ENCODE results near the gene TMEM52B.
"Not testable (repeated sequence)": the region's sequence is repeated elsewhere in the genome, so short reads cannot be mapped to it uniquely, and the experiment has no call there.

The TMEM52B gene

GRCh38 chr12:10171973-10172728, 6.7 kb upstream of the TMEM52B start, which contains the start of gene OLR1:
TSS of gene OLR1 (minus strand) at chr12:10172132. CDS start at chr12:10172077, 55 bp downstream.
- peak; percentile 72 for DNase-seq (ENCODE audit: low spot score)

- DNase-seq (ENCODE audit: low spot score) = no peak
These were observed 3.7 kb upstream of the TMEM52B start for GRCh38 chr12:10174986-10175614.

DNA sequence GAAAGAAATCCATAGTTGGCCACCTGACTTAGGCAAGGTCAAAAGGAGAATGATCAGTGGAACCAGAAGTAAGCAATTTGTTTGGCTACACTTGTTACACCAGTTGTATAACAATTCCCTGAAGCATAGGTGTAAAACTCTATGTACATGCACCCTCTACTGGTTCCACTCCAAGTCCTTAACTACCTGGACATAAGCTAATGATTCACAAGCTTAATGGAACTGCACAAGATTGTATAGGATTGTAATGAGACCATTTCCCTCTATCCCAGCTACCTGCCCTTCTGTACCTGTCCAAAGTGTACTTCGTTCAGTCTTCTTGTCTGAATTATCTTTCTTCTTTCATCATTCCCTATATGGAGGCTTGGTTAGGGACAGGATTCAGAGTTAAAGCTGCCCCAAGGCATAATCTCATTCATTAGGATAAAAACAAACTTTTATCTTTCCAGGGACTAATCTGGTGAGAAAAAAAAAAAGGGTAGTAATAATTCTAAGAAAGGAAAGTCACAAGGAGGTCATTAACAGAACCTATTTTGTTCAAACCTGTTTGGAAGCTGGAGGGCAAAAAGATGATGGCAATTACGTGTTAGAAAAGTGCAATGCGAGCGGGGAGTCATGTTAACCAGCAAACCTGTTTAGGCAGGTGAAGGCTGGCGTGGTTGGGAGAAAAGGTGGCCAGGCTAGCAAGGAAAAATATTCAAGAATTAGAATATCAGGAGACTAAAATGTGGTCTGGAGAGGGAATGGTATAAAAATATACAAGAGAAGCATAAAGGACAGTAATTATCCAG, 2.8 kb upstream of the TMEM52B start:
- no peak for DNase-seq (ENCODE audit: low spot score)

DNA sequence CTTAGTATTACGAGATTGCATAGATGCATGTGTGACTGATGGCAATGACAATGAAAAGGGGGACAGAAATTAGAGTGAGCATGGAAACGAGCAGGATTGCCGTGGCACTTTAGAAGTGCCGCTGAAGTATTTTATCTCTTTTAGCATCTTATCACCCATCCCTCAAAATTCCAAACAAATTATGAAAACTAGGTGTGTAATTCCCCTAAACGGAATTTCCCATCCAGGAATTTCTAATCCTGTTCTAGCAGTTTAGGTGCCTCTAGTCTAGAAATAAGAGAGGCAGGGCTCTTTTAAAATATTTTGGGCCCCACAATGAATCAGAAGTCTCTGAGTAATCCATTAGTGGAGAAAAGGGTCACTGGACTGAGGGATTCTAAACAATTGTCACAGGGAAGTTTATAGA, 947 bp downstream of the TMEM52B start:
- no peak for DNase-seq (ENCODE audit: low spot score)

GRCh38 chr12:10182354-10183049, 3.7 kb downstream of the TMEM52B start:
- no peak for DNase-seq (ENCODE audit: low spot score)

DNA sequence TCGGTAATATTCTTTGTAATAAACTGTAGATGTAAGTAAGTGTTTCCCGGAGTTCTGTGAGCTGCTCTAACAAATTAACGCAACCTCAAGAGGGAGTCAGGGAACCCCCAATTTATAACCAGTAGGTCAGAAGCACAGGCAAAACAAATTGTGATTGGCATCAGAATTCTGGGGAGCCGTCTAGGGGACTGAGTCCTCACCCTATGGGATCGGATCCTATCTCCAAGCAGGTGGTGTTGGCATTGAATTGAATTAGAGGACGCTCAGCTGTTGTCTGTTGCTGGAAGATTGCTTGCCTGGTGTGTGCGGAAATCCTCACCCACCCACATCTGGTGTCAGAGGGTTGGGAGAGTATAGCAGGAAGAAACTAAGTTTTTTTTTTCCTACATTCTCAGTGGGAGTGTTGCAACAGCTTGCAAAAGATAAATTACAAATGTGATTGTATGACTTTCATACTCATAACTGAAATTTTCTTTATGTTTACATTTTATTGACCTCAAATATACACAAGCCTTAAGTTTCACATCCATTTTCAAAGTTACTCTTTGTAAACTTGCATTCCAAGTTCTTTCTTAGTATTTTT, 5.5 kb downstream of the TMEM52B start:
- no peak for DNase-seq (ENCODE audit: low spot score)

- DNase-seq (ENCODE audit: low spot score) = no peak
These were observed 7.5 kb downstream of the TMEM52B start for GRCh38 chr12:10186299-10186698.

GRCh38 chr12:10186958-10187357, 8.1 kb downstream of the TMEM52B start:
- DNase-seq (ENCODE audit: low spot score) = not testable (repeated sequence)

GRCh38 chr12:10189653-10190052, 10.8 kb downstream of the TMEM52B start:
- no peak for DNase-seq (ENCODE audit: low spot score)

- DNase-seq (ENCODE audit: low spot score) = peak; percentile 73
These were observed 11.9 kb downstream of the TMEM52B start for GRCh38 chr12:10190558-10191388.

- no peak for DNase-seq (ENCODE audit: low spot score)
These were observed 13.0 kb downstream of the TMEM52B start for GRCh38 chr12:10191865-10192264.

DNA sequence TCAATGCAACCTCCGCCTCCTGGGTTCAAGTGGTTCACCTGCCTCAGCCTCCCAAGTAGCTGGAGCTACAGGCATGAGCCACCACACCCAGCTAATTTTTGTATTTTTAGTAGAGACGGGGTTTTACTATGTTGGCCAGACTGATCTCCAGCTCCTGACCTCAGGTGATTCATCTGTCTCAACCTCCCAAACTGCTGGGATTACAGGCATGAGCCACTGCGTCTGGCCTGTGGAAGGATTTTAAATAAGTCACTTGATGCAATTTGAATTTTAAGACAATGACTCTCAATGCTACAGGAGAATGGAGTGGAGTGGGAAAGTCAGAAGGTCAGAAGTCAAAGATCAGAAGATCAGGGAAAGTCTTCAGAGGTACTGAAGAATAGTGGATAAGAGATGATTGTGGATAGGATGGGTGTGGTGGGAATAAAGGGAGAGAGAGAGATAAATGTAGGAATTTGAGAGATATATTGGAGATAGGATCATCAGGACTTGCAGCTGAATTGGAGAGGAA, 15.4 kb downstream of the TMEM52B start:
- DNase-seq (ENCODE audit: low spot score) = no peak

DNA sequence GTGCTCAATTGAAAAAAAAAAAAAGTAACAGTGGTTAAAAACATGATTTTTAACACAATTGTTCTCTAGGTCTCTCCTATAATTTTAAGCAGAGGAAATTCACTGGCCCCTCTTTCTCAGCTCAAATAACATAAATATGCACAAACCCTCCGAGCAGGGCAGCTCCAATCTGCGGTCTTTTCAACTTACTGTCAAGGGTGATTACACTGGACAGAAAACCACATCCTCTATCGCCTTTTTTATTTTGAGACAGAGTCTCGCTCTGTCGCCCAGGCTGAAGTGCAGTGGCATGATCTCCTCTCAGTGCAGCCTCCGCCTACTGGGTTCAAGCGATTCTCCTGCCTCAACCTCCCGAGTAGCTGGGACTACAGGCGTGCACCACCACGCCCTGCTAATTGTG, 17.4 kb downstream of the TMEM52B start:
- DNase-seq (ENCODE audit: low spot score) = no peak

GRCh38 chr12:10197879-10198278, 19.0 kb downstream of the TMEM52B start:
- no peak for DNase-seq (ENCODE audit: low spot score)

DNA sequence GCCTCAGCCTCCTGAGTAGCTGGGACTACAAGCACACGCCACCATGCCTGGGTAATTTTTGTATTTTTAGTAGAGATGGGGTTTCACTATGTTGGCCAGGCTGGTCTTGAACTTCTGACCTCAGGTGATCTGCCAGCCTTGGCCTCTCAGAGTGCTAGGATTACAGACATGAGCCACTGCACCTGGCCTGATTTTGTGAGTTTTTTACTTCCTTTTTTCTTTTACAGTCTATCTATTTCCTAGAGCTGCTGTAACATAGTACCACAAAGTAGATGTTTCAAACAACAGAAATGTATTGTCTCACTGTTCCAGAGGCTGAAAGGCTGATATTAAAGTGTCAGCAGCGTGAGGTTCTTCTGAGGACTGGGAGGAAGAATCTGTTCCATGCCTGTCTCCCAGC, 25.7 kb downstream of the TMEM52B start:
- DNase-seq (ENCODE audit: low spot score) = not testable (repeated sequence)

DNA sequence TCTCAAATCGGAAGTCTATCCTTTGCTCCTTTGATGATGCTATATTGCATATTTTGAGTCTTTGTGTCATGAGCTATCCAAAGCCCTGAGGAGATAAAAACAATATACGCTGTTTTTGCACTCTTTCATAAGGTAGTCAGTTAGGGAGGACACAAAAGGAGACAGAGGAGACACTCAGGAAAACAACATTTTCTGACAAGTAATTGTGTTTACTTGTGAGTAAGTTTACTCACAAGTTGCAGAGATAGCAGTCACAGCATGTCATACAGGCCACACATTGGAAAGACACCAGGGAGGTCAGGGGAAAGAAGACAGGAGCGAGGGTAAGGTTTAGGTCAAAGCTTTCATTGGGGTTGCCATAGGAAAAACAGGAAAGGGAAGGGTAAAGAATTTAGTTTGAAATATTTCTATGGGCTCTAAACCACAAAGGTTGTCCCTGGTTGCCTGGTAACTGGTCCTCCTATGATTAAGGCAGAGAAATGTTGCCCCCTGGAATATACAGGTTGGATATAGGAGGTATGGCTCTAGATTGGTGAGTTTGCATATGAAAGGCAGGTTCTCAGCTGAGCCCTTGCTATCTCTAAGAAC, 26.5 kb downstream of the TMEM52B start:
- no peak for DNase-seq (ENCODE audit: low spot score)

DNA sequence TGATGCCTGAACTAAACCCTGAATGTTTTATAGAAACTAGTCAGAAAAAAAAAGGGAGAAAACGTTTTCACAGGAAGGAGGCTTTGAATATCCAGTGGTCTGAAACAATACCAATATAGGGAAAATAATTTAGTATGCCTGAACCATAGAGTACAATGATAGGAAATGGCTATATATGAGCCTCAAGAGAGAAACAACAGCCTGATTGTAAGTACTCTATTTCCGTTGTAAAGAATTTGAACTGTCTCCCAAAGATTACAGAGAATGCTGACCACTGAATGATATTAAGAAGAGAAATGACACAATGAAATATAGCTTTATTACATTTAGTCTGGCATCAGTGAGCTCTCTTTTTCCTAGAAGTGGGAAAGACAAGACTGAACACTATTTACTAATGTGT, 28.3 kb downstream of the TMEM52B start:
- no peak for DNase-seq (ENCODE audit: low spot score)

- DNase-seq (ENCODE audit: low spot score) = no peak
These were observed 31.4 kb downstream of the TMEM52B start for GRCh38 chr12:10210225-10210624.

DNA sequence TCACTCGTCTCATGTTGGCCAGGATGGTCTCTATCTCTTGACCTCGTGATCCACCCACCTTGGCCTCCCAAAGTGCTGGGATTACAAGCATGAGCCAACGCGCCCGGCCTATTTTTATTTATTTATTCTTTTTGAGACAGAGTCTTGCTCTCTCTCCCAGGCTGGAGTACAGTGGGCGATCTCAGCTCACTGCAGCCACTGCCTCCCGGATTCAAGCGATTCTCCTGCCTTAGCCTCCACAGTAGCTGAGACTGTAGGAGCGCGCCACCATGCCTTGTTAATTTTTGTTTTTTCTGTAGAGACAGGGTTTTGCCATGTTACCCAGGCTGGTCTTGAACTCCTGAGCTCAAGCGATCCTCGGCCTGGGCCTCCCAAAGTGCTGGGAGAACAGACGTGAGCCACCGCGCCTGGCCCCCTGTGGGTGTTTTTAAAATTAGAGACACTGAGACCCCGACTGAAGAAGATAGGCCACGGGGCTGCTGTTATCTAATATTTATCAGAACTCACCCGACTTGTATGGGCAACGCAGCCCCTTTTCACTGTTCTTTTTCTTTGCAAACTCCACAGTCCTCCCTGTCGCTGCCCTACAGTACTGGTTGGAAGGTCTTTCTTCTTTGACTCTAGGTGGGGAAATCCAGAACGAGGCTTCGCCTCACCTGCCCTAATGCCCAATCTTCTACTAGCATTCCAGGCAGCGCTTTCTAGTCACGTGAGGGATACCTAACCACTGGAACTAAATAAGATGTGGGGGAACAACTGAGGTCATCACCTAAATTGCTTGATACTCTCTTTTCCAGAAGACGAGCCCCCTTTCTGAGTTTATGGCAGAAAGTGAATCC, 32.5 kb downstream of the TMEM52B start:
- no peak for DNase-seq (ENCODE audit: low spot score)

Measured in putamen (tissue), 1 donor.